HL-60 (cell line): ENCODE results near the gene ADD1.

Experiments used
- CTCF ChIP-seq: IDR thresholded peaks from one replicate; pipeline ENCODE4 v1.5.1; 2011; ENCODE audit warnings: low read length, control low read depth, inconsistent platforms; ENCODE audit not compliant: insufficient read depth
- POLR2AphosphoS5 ChIP-seq: IDR thresholded peaks from 2 replicates; pipeline ENCODE4 v1.6.1; 2012; ENCODE audit warnings: low read depth

- TF ChIP-seq CTCF, result no peak
- TF ChIP-seq POLR2AphosphoS5, result no peak
Observed at GRCh38 chr4:2963966-2964471, 120.4 kb downstream of the ADD1 start.
